Heart right ventricle (tissue), 16 donors: ENCODE results near the gene NRDE2. TPM values are rescaled to one million over a fixed set of nuclear protein-coding genes. Genes with fewer than 3 reads are reported as not detected.

Source experiments
- ATAC-seq, 8 donors: fragments of 200-7000 bp; cut with Tn5 transposase; one replicate each; pipeline ENCODE4 v1.9.1; 2020; ENCODE audit warnings: mild to moderate bottlenecking in 8 of 8, moderate library complexity in 8 of 8, moderate number of reproducible peaks in 1 of 8
- DNase-seq, 2 donors: peaks; one replicate each; pipeline ENCODE4 v3.0.0-alpha.2; 2020
- H3K27ac ChIP-seq, 10 donors: fragments of 200-600 bp; sonication (generic) in 2 of 10; one replicate each; pipeline versions ENCODE4 v1.5.0 to v1.8.0; 2020 to 2022; ENCODE audit warnings: mild to moderate bottlenecking in 3 of 10
- H3K27me3 ChIP-seq, 7 donors: fragments of 200-600 bp; one replicate each; pipeline ENCODE4 v1.8.0; 2021 to 2022; ENCODE audit warnings: mild to moderate bottlenecking in 2 of 7
- H3K36me3 ChIP-seq, 9 donors: fragments of 200-600 bp; sonication (generic) in 1 of 9; one replicate each; pipeline versions ENCODE4 v1.5.0 to v1.8.0; 2020 to 2022; ENCODE audit warnings: mild to moderate bottlenecking in 2 of 9
- H3K4me1 ChIP-seq, 9 donors: fragments of 200-600 bp; sonication (generic) in 1 of 9; one replicate each; pipeline versions ENCODE4 v1.5.0 to v1.8.0; 2020 to 2022; ENCODE audit warnings: mild to moderate bottlenecking in 4 of 9
- H3K4me3 ChIP-seq, 10 donors: fragments of 200-600 bp; sonication (generic) in 2 of 10; one replicate each; pipeline versions ENCODE4 v1.5.0 to v1.8.0; 2020 to 2022; ENCODE audit warnings: mild to moderate bottlenecking in 7 of 10, moderate library complexity in 2 of 10
- H3K9me3 ChIP-seq, 11 donors: fragments of 200-600 bp in 10 of 11; sonication (generic) in 2 of 11; one replicate each; pipeline versions ENCODE4 v1.5.0 to v1.8.0; 2013 to 2022; ENCODE audit warnings: mild to moderate bottlenecking in 2 of 11, control low read depth in 1 of 11, moderate library complexity in 1 of 11
- CTCF ChIP-seq, 9 donors: fragments of 200-600 bp; sonication (generic) in 2 of 9; IDR thresholded peaks; one replicate each; pipeline versions ENCODE4 v1.5.0 to v1.8.0; 2021 to 2022; ENCODE audit warnings: antibody characterized with exemption in 9 of 9, mild to moderate bottlenecking in 5 of 9, moderate library complexity in 1 of 9
- WGBS, 2 donors: extraction: QIAGEN DNeasy Blood & Tissue Kit; methylation state at CpG; one replicate each; pipeline ENCODE4 v1.1.7; 2013; ENCODE audit warnings: inconsistent platforms in 1 of 2; 5-methylcytosine and 5-hydroxymethylcytosine counted together
- intact Hi-C, 10 donors: fragments of 100-400 bp; cut with DNase I; formaldehyde crosslinking; loops; one replicate each; pipeline versions ENCODE4 v1.11.1 to v1.14.2; 2022
- polyA plus RNA-seq, 2 donors: library from polyadenylated mRNA; stranded (reverse); fragments of 200-250 nt; gene quantifications; one replicate each; pipeline ENCODE4 v1.2.3, GENCODE V29; 2013
- total RNA-seq, 10 donors: library from RNA; stranded (reverse); fragmentation: NEBNext Ultra II Directional in 3 of 10; extraction: Animal tissue kit (Norgen Biotek cat#: 25700) in 3 of 10; gene quantifications; one replicate each; pipeline versions ENCODE4 v1.2.1 to v1.2.4, GENCODE V29; 2021 to 2023
- donor health status: Arrhythmogenic right ventricular cardiomyopathy.
- donor health status: ischemic (EF 13 %, LVEDD 7.1; RV severe dilation, severe dysfunction).
- donor health status: healthy with polysubstance abuse.
- donor health status: DM: no; HTN: yes; CAD: no.
- donor health status: DM: no; HTN: no; CAD: no.
- donor health status: ischemic (EF 25% LVEDD 6.9; RV normal size, moderate dysfunction).
- donor health status: ischemic (EF 25% LVEDD 5.7; RV mildly dilated, moderate dysfunction).
- donor health status: healthy.
- donor health status: DM: yes; HTN: yes; CAD: no.
- donor health status: Ischemic cardiomyopathy.
- donor health status: ischemic (EF 35%, LVEDD 5.7; RV mildly dilated, moderate dysfunction).
- donor health status: nonischemic (EF 11% LVEDD 7.7; RV severe dilation, severe dysfunction).
- donor health status: DM: yes; HTN: yes; CAD: no.
- donor health status: PGD.
- donor health status: ischemic (EF 29% LVEDD 5.4; RV normal size, mild dysfunction).
- donor health status: nonischemic (EF 23%, LVEDD 6.1; RV moderate dilation, normal function).

NRDE2 gene
- total and polyA plus RNA-seq, 12 donors, result 4.3 to 16.7 (median 13.5) TPM

GRCh38 chr14:90356925-90357324 lies 25.2 kb upstream of the NRDE2 start:
- no peaks in the 10 kb centered on the region for H3K36me3 ChIP-seq
- 94 to 95% methylated on average over 1 of the region's 1 CpG for WGBS, 2 donors
- ATAC-seq (no peak), DNase-seq (no peak)
- no peak overlapping the region for H3K4me3 ChIP-seq
- no peaks in the 10 kb centered on the region for H3K9me3 ChIP-seq
- H3K27me3 ChIP-seq, result peaks cover 0 to 5% (median 0%) of the 10 kb centered on the region in 7 donors
- H3K27ac ChIP-seq, result no peak overlapping the region
- no peak for TF ChIP-seq CTCF (IDR thresholded peaks at IDR 0.05)
- H3K4me1 ChIP-seq, result no peaks in the 10 kb centered on the region
- intact Hi-C loops, result no loop called here

GRCh38 chr14:90355540-90356518 lies 24.1 kb upstream of the NRDE2 start:
- no peak for ATAC-seq
- H3K36me3 ChIP-seq, result no peaks in the 10 kb centered on the region
- no peak overlapping the region for H3K27ac ChIP-seq
- no peak for TF ChIP-seq CTCF (IDR thresholded peaks at IDR 0.05)
- DNase-seq, result no peak
- whole genome bisulfite sequencing, 2 donors, result 86 to 88% methylated on average over 8 of the region's 8 CpGs
- no peaks in the 10 kb centered on the region for H3K4me1 ChIP-seq
- intact Hi-C loops, result no loop called here
- peaks cover 0 to 5% (median 0%) of the 10 kb centered on the region in 7 donors for H3K27me3 ChIP-seq
- no peak overlapping the region for H3K4me3 ChIP-seq
- no peaks in the 10 kb centered on the region for H3K9me3 ChIP-seq

GRCh38 chr14:90354551-90355298 lies 23.0 kb upstream of the NRDE2 start:
- Histone ChIP-seq H3K27ac (no peak overlapping the region), H3K27me3 (peaks cover 0 to 4% (median 0%) of the 10 kb centered on the region in 7 donors), H3K4me1 (no peaks in the 10 kb centered on the region), H3K9me3 (no peaks in the 10 kb centered on the region), H3K4me3 (peak overlapping the region in 1 of 10 donors; percentile 5), H3K36me3 (no peaks in the 10 kb centered on the region)
- ATAC-seq, result peak in 5 of 8 donors; percentile 39 to 66 (median 47)
- 67 to 68% methylated on average over 16 of the region's 16 CpGs for WGBS, 2 donors
- TF ChIP-seq CTCF (IDR thresholded peaks at IDR 0.05), result no peak
- intact Hi-C loops, result no loop called here
- peak in 1 of 2 donors; percentile 15 for DNase-seq

GRCh38 chr14:90349739-90350138 lies 18.0 kb upstream of the NRDE2 start:
- WGBS, 2 donors, result 45 to 48% methylated on average over 4 of the region's 4 CpGs
- no peak overlapping the region for H3K4me3 ChIP-seq
- no peaks in the 10 kb centered on the region for H3K36me3 ChIP-seq
- intact Hi-C loops, result no loop called here
- H3K27ac ChIP-seq, result no peak overlapping the region
- H3K9me3 ChIP-seq, result no peaks in the 10 kb centered on the region
- no peak for ATAC-seq
- TF ChIP-seq CTCF (IDR thresholded peaks at IDR 0.05), result no peak
- no peak for DNase-seq
- H3K27me3 ChIP-seq, result no peaks in the 10 kb centered on the region
- H3K4me1 ChIP-seq, result no peaks in the 10 kb centered on the region
